K562 (cell line): ENCODE measurements around the gene EPHX1. TPM values are rescaled to one million over a fixed set of nuclear protein-coding genes. Genes with fewer than 3 reads are reported as not detected.

Experiments
- ATAC-seq: fragments of 200-7000 bp; cut with Tn5 transposase; 3 replicates; pipeline ENCODE4 v1.9.1; 2020; ENCODE audit warnings: moderate library complexity
- BruUV-seq: library from RNA; stranded (reverse); fragments of 400-500 nt; replicated peaks from 2 replicates; lab custom pipeline; 2021; lab: Mats Ljungman, UMichigan
- CTCF ChIA-PET: fragments of 300-600 bp; formaldehyde crosslinking; extraction: SDS; loops from one replicate; lab custom pipeline; 2021; ENCODE audit warnings: low intra/inter-chr PET ratio; lab: Yijun Ruan, JAX
- POLR2A ChIA-PET: fragments of 300-600, 350-650 bp; sonication (Branson Sonifier 250); formaldehyde crosslinking; extraction: SDS; loops from one replicate; lab custom pipeline; 2021; ENCODE audit warnings: antibody characterized with exemption, inconsistent platforms; lab: Yijun Ruan, JAX
- DNase-seq, 4 experiments: peaks; one replicate each; pipeline versions ENCODE4 v3.0.0 to v3.0.0-alpha.2; 2011 to 2018; ENCODE audit warnings: low spot score in 3 of 4, mixed read lengths in 3 of 4; ENCODE audit errors: extremely low read depth in 1 of 4
- FAIRE-seq: peaks from 2 replicates; lab custom pipeline; 2011; peaks lifted over from hg19 to GRCh38; lab: Jason Lieb, UNC
- H2AFZ ChIP-seq: 2 replicates; pipeline ENCODE4 v1.6.0; 2011; ENCODE audit warnings: low read depth, low read length, control low read depth, inconsistent platforms
- H3K27ac ChIP-seq: fragments of 200-600 bp; 3 replicates; pipeline ENCODE4 v1.8.0; 2011; ENCODE audit warnings: low read depth, mild to moderate bottlenecking, control low read depth, inconsistent platforms, low read length, moderate library complexity, mixed read lengths; ENCODE audit errors: extremely low read depth
- H3K27me3 ChIP-seq, 2 experiments: fragments of 300-600 bp in 1 of 2; 2 replicates in 1 of 2; 3 replicates in 1 of 2; pipeline versions ENCODE4 v1.6.0 to v1.8.0; 2011; ENCODE audit warnings: inconsistent platforms in 2 of 2, low read length in 2 of 2, mild to moderate bottlenecking in 1 of 2, mixed read lengths in 1 of 2, moderate library complexity in 1 of 2; ENCODE audit not compliant: control insufficient read depth in 2 of 2, insufficient read depth in 2 of 2
- H3K36me3 ChIP-seq: fragments of 300-600 bp; 3 replicates; pipeline ENCODE4 v1.8.0; 2011; ENCODE audit warnings: mild to moderate bottlenecking, low read length, inconsistent platforms; ENCODE audit not compliant: control insufficient read depth, insufficient read depth
- H3K4me1 ChIP-seq, 2 experiments: fragments of 200-600 bp in 1 of 2; replicated peaks in 1 of 2; 2 replicates in 1 of 2; 3 replicates in 1 of 2; pipeline versions ENCODE4 v1.5.1 to v1.8.0; 2011; ENCODE audit warnings: inconsistent platforms in 2 of 2, low read length in 2 of 2, mild to moderate bottlenecking in 1 of 2, mixed read lengths in 1 of 2, moderate library complexity in 1 of 2; ENCODE audit not compliant: control insufficient read depth in 2 of 2, insufficient read depth in 2 of 2
- H3K4me2 ChIP-seq: 2 replicates; pipeline ENCODE4 v1.6.1; 2011; ENCODE audit warnings: low read length, control low read depth, inconsistent platforms, mixed read lengths; ENCODE audit not compliant: insufficient read depth
- H3K4me3 ChIP-seq: fragments of 200-600 bp; sonication (generic), shearing (Covaris generic); 2 replicates; pipeline ENCODE4 v1.5.1; 2016; ENCODE audit warnings: control low read depth, inconsistent platforms
- H3K79me2 ChIP-seq: fragments of 200-600 bp; 3 replicates; pipeline ENCODE4 v1.8.0; 2011; ENCODE audit warnings: low read length, inconsistent platforms; ENCODE audit not compliant: control insufficient read depth, insufficient read depth
- H3K9ac ChIP-seq, 2 experiments: 2 replicates each; pipeline versions ENCODE4 v1.6.0 to v1.6.1; 2011; ENCODE audit warnings: low read depth in 2 of 2, low read length in 2 of 2, control low read depth in 1 of 2, inconsistent platforms in 1 of 2, mild to moderate bottlenecking in 1 of 2, mixed read lengths in 1 of 2; ENCODE audit not compliant: insufficient read depth in 1 of 2
- H3K9me1 ChIP-seq: one replicate; pipeline ENCODE4 v1.6.0; 2011; ENCODE audit warnings: inconsistent platforms, mild to moderate bottlenecking, low read length, moderate library complexity; ENCODE audit not compliant: control insufficient read depth, insufficient read depth
- H3K9me3 ChIP-seq: replicated peaks from 2 replicates; pipeline ENCODE4 v1.5.1; 2011; ENCODE audit warnings: low read depth, low read length, inconsistent platforms; ENCODE audit not compliant: control insufficient read depth, insufficient read depth
- H4K20me1 ChIP-seq: replicated peaks from 2 replicates; pipeline ENCODE4 v1.6.1; 2011; ENCODE audit warnings: low read length, inconsistent platforms, mixed read lengths; ENCODE audit not compliant: control insufficient read depth, insufficient read depth
- ARID2 ChIP-seq: fragments of 450-650 bp; IDR thresholded peaks from 2 replicates; pipeline ENCODE4 v1.6.1; 2017; ENCODE audit warnings: antibody characterized with exemption, mild to moderate bottlenecking
- ATF7 ChIP-seq: fragments of 450-650 bp; IDR thresholded peaks from 2 replicates; pipeline ENCODE4 v1.7.1; 2014; ENCODE audit warnings: mild to moderate bottlenecking, moderate library complexity
- CTBP1 ChIP-seq: fragments of 450-650 bp; IDR thresholded peaks from 2 replicates; pipeline ENCODE4 v1.6.1; 2016; ENCODE audit warnings: borderline replicate concordance
- CTCF ChIP-seq, 3 experiments: IDR thresholded peaks in 2 of 3; conservative IDR thresholded peaks in 1 of 3; 2 replicates each; pipeline ENCODE4 v1.5.1; 2011 to 2012; ENCODE audit warnings: low read length in 3 of 3, mild to moderate bottlenecking in 3 of 3, control low read depth in 2 of 3, improper control_type of control experiment in 1 of 3, inconsistent platforms in 1 of 3, low read depth in 1 of 3, mixed read lengths in 1 of 3, moderate library complexity in 1 of 3; ENCODE audit not compliant: insufficient read depth in 2 of 3
- GTF2F1 ChIP-seq: IDR thresholded peaks from 2 replicates; pipeline ENCODE4 v1.6.1; 2011; ENCODE audit warnings: low read depth, low read length, improper control_type of control experiment
- IRF1 ChIP-seq: sonication (generic); formaldehyde crosslinking; IDR thresholded peaks from 2 replicates; pipeline ENCODE4 v1.8.0; 2022; ENCODE audit warnings: missing genetic modification reagents, mild to moderate bottlenecking, borderline replicate concordance
- MEF2D ChIP-seq: conservative IDR thresholded peaks from 2 replicates; pipeline ENCODE4 v1.6.1; 2016; ENCODE audit warnings: low read depth, missing genetic modification characterization, missing compliant biosample characterization
- SMAD1 ChIP-seq: fragments of 150-350 bp; IDR thresholded peaks from 2 replicates; pipeline ENCODE4 v1.6.1; 2014; ENCODE audit warnings: low read length, low read depth; ENCODE audit not compliant: partially characterized antibody
- THRA ChIP-seq: fragments of 450-650 bp; IDR thresholded peaks from 2 replicates; pipeline ENCODE4 v1.6.1; 2017; ENCODE audit warnings: mild to moderate bottlenecking, moderate library complexity
- YY1 ChIP-seq, 3 experiments: IDR thresholded peaks; 2 replicates each; pipeline ENCODE4 v1.6.1; 2011; ENCODE audit warnings: low read length in 2 of 3, mild to moderate bottlenecking in 2 of 3, moderate library complexity in 2 of 3, borderline replicate concordance in 1 of 3, control low read depth in 1 of 3, low read depth in 1 of 3; ENCODE audit not compliant: insufficient read depth in 3 of 3, insufficient replicate concordance in 2 of 3, control insufficient read depth in 1 of 3, insufficient read length in 1 of 3; ENCODE audit errors: extremely low read depth in 1 of 3
- ZFP36 ChIP-seq: fragments of 150-350 bp; IDR thresholded peaks from 2 replicates; pipeline ENCODE4 v1.6.1; 2018; ENCODE audit warnings: low read length, low read depth; ENCODE audit not compliant: partially characterized antibody
- ZKSCAN1 ChIP-seq: fragments of 150-350 bp; IDR thresholded peaks from 2 replicates; pipeline ENCODE4 v1.6.1; 2016; ENCODE audit warnings: low read depth, low read length
- ZNF512 ChIP-seq: IDR thresholded peaks from 2 replicates; pipeline ENCODE4 v1.6.1; 2016; ENCODE audit warnings: missing genetic modification characterization, missing compliant biosample characterization
- ZNF696 ChIP-seq: fragments of 250-450 bp; sonication (Bioruptor Pico); conservative IDR thresholded peaks from 2 replicates; pipeline ENCODE4 v1.4.0; 2020; ENCODE audit warnings: mild to moderate bottlenecking, moderate library complexity
- WGBS: fragments of 100-300 bp; shearing (Covaris generic); methylation state at CpG from one replicate; pipeline ENCODE4 v1.1.6; 2016; ENCODE audit warnings: low coverage, mixed read lengths; ENCODE audit not compliant: insufficient coverage; ENCODE audit errors: missing lambda C conversion rate; 5-methylcytosine and 5-hydroxymethylcytosine counted together
- in situ Hi-C: fragments of 300-500 bp; cut with MboI; formaldehyde crosslinking; loops from 4 replicates; pipeline ENCODE4 v1.15.0; 2018; ENCODE audit warnings: inconsistent platforms, mixed read lengths
- intact Hi-C: fragments of 100-400 bp; cut with micrococcal nuclease; formaldehyde crosslinking; loops from 2 replicates; pipeline ENCODE4 v1.14.2; 2022
- polyA plus RNA-seq, 8 experiments: library from polyadenylated mRNA; depleted of rRNA in 4 of 8; stranded (reverse) in 5 of 8; unstranded in 3 of 8; fragments of >200 nt; fragmentation: Nextera tagmentation in 2 of 8; fragmentation: Illumina TruSeq in 1 of 8; extraction: Ambion mirVana in 2 of 8; extraction: Trizol in 1 of 8; gene quantifications; 2 replicates each; pipeline versions ENCODE4 v1.2.1 to v1.2.3, GENCODE V29; 2011 to 2014; ENCODE audit warnings: inconsistent platforms in 1 of 8, missing spikeins in 1 of 8
- total RNA-seq, 7 experiments: library from RNA; depleted of rRNA in 6 of 7; stranded (reverse); fragments of >200 nt in 6 of 7; fragmentation: Illumina TruSeq in 2 of 7; extraction: Trizol in 2 of 7; gene quantifications; 2 replicates each; pipeline versions ENCODE4 v1.2.1 to v1.2.3, GENCODE V29; 2011 to 2021; ENCODE audit warnings: low replicate concordance in 1 of 7

Gene EPHX1
- total and polyA plus RNA-seq, 9 of the 15 experiments (the other 6 are each of a cell fraction or from before 2014, with no cell fraction given), result 0.21 to 27.0 (median 6.7) TPM

- Histone ChIP-seq H3K9me1 (no peaks in the 10 kb centered on the region), H3K4me2 (no peak overlapping the region), H4K20me1 (no peaks in the 10 kb centered on the region), H3K4me1 (peaks cover 13 to 23% of the 10 kb centered on the region in 2 experiments), H2AFZ (peak overlapping the region; percentile 69; the same call in 1 of the 2 replicates), H3K9ac (no peak overlapping the region), H3K36me3 (no peaks in the 10 kb centered on the region), H3K79me2 (peaks cover 4% of the 10 kb centered on the region; the same call in 2 of the 3 replicates), H3K9me3 (no peaks in the 10 kb centered on the region), H3K27ac (no peak overlapping the region), H3K27me3 (no peaks in the 10 kb centered on the region), H3K4me3 (no peak overlapping the region)
- in situ Hi-C loops (no loop called here), intact Hi-C loops (loop anchor here (1.0 to 5.0 kb wide), 4 partner anchors 110 to 298 kb away; no protein-coding TSS in a partner anchor)
- ChIA-PET POLR2A (interaction anchor here (1.1 to 1.5 kb wide), 4 partner anchors 22 to 300 kb away, joined by 3 to 4 read pairs (median 3); no protein-coding TSS in a partner anchor), CTCF (interaction anchor here (0.6 to 5.3 kb wide), 11 partner anchors 59 to 350 kb away, joined by 3 to 53 read pairs (median 3); no protein-coding TSS in a partner anchor)
- DNase-seq (peak; percentile 78 to 90 (median 80)), FAIRE-seq (peak; percentile 89), ATAC-seq (peak; percentile 93)
- WGBS, result 18% methylated on average over 5 of the region's 5 CpGs
- BruUV-seq, result no TSS peak
- TF ChIP-seq CTBP1 (peak; percentile 60; the same call in 1 of the 2 replicates), SMAD1 (no peak), YY1 (IDR thresholded peaks at IDR 0.05; ENCODE audit: borderline replicate concordance in 1 of 3, control insufficient read depth in 1 of 3, extremely low read depth in 1 of 3, insufficient read depth in 3 of 3, insufficient read length in 1 of 3, insufficient replicate concordance in 2 of 3, low read depth in 1 of 3, low read length in 2 of 3) (peak; percentile 37 to 97 (median 89)), ZNF696 (CRISPR knock-in tag) (no peak), ZKSCAN1 (0 out of 2 replicates have a peak, but pooled peaks have one; percentile 38), THRA (no peak), IRF1 (CRISPR knock-in tag) (no peak), CTCF (IDR thresholded peaks at IDR 0.05 in 2 of 3, conservative IDR thresholded peaks at IDR 0.05 in 1 of 3; ENCODE audit: insufficient read depth in 2 of 3, low read depth in 1 of 3, low read length in 3 of 3) (peak; percentile 92 to 97 (median 95)), ATF7 (no peak), ARID2 (peak; percentile 54; the same call in 1 of the 2 replicates), MEF2D (0 out of 2 replicates have a peak, but pooled peaks have one; percentile 19), ZNF512 (peak; percentile 61; the same call in 1 of the 2 replicates), ZFP36 (peak; percentile 52), GTF2F1 (no peak)
These were observed 37.6 kb upstream of the EPHX1 start for GRCh38 chr1:225772323-225772768.
